GM23338 (cell line): ENCODE measurements around the gene ALDH7A1. TPM values are rescaled to one million over a fixed set of nuclear protein-coding genes. Genes with fewer than 3 reads are reported as not detected.

ENCODE experiments used
- ATAC-seq: fragments of 200-7000 bp; cut with Tn5 transposase; 3 replicates; pipeline ENCODE4 v1.9.1; 2020
- DNase-seq: peaks from one replicate; pipeline ENCODE4 v3.0.0-alpha.2; 2015; ENCODE audit warnings: low spot score
- H2AFZ ChIP-seq: fragments of 200-600 bp; sonication (generic); 2 replicates; pipeline ENCODE4 v1.8.0; 2016; ENCODE audit warnings: antibody characterized with exemption, mild to moderate bottlenecking, moderate library complexity
- H3F3A ChIP-seq: fragments of 200-600 bp; sonication (generic); replicated peaks from 2 replicates; pipeline ENCODE4 v1.8.0; 2017; ENCODE audit warnings: antibody characterized with exemption, mixed run types, low read depth
- H3K27ac ChIP-seq: fragments of 200-600 bp; sonication (generic); 2 replicates; pipeline ENCODE4 v1.6.1; 2016; ENCODE audit warnings: low read depth
- H3K27me3 ChIP-seq: fragments of 200-600 bp; sonication (generic); 2 replicates; pipeline ENCODE4 v1.8.0; 2016; ENCODE audit warnings: mild to moderate bottlenecking, mixed run types, moderate library complexity; ENCODE audit not compliant: insufficient read depth
- H3K36me3 ChIP-seq: fragments of 200-600 bp; sonication (generic); 2 replicates; pipeline ENCODE4 v1.8.0; 2016; ENCODE audit warnings: mild to moderate bottlenecking; ENCODE audit not compliant: insufficient read depth
- H3K4me1 ChIP-seq: fragments of 200-600 bp; sonication (generic); 2 replicates; pipeline ENCODE4 v1.8.0; 2016; ENCODE audit warnings: mild to moderate bottlenecking, moderate library complexity; ENCODE audit not compliant: insufficient read depth
- H3K4me2 ChIP-seq: fragments of 200-600 bp; sonication (generic); 2 replicates; pipeline ENCODE4 v1.7.1; 2017; ENCODE audit warnings: mixed run types
- H3K4me3 ChIP-seq: fragments of 200-600 bp; sonication (generic); 2 replicates; pipeline ENCODE4 v1.6.1; 2016; ENCODE audit warnings: mixed run types
- H3K79me2 ChIP-seq: fragments of 200-600 bp; sonication (generic); replicated peaks from 2 replicates; pipeline ENCODE4 v1.8.0; 2017; ENCODE audit warnings: mild to moderate bottlenecking; ENCODE audit not compliant: insufficient read depth
- H3K9me2 ChIP-seq: fragments of 200-600 bp; sonication (generic); 2 replicates; pipeline ENCODE4 v1.8.0; 2017; ENCODE audit not compliant: insufficient read depth
- H4K20me1 ChIP-seq: fragments of 200-600 bp; sonication (generic); replicated peaks from 2 replicates; pipeline ENCODE4 v1.8.0; 2017; ENCODE audit warnings: mild to moderate bottlenecking; ENCODE audit not compliant: insufficient read depth
- H3K27ac Mint-ChIP-seq: 2 replicates; pipeline ENCODE4 v1.8.0; 2020; ENCODE audit warnings: inconsistent platforms, mild to moderate bottlenecking, moderate library complexity, mixed read lengths
- H3K27me3 Mint-ChIP-seq: 3 replicates; pipeline ENCODE4 v1.8.0; 2022; ENCODE audit warnings: low read depth, mild to moderate bottlenecking, moderate library complexity, mixed read lengths, inconsistent platforms; ENCODE audit not compliant: insufficient read depth, poor library complexity
- H3K36me3 Mint-ChIP-seq: 3 replicates; pipeline ENCODE4 v1.8.0; 2021; ENCODE audit warnings: low read depth, mild to moderate bottlenecking, inconsistent platforms, moderate library complexity, mixed read lengths
- H3K4me1 Mint-ChIP-seq: 3 replicates; pipeline ENCODE4 v1.8.0; 2020; ENCODE audit warnings: mild to moderate bottlenecking, inconsistent platforms, mixed read lengths
- H3K4me3 Mint-ChIP-seq: 3 replicates; pipeline ENCODE4 v1.8.0; 2021; ENCODE audit warnings: moderate library complexity, mild to moderate bottlenecking, inconsistent platforms, mixed read lengths
- H3K9me3 Mint-ChIP-seq: 3 replicates; pipeline ENCODE4 v1.8.0; 2020; ENCODE audit warnings: moderate library complexity, mild to moderate bottlenecking, inconsistent platforms, mixed read lengths
- ETS1 ChIP-seq: IDR thresholded peaks from 2 replicates; pipeline ENCODE4 v1.6.1; 2016; ENCODE audit warnings: antibody characterized with exemption
- EZH2phosphoT487 ChIP-seq: fragments of 200-600 bp; sonication (generic); IDR thresholded peaks from one replicate; pipeline ENCODE4 v1.8.1; 2018; ENCODE audit warnings: antibody characterized with exemption; ENCODE audit not compliant: unreplicated experiment
- JUNB ChIP-seq: IDR thresholded peaks from one replicate; pipeline ENCODE4 v1.6.1; 2016; ENCODE audit warnings: antibody characterized with exemption; ENCODE audit not compliant: unreplicated experiment
- NANOG ChIP-seq: IDR thresholded peaks from 2 replicates; pipeline ENCODE4 v1.6.1; 2016; ENCODE audit warnings: antibody characterized with exemption, borderline replicate concordance
- POLR2AphosphoS5 ChIP-seq: IDR thresholded peaks from 2 replicates; pipeline ENCODE4 v1.6.1; 2016; ENCODE audit warnings: antibody characterized with exemption, low read depth
- STAT1 ChIP-seq: IDR thresholded peaks from one replicate; pipeline ENCODE4 v1.6.1; 2016; ENCODE audit warnings: antibody characterized with exemption; ENCODE audit not compliant: unreplicated experiment
- ZNF114 ChIP-seq: fragments of 250-450 bp; sonication (Bioruptor Pico); IDR thresholded peaks from 2 replicates; pipeline ENCODE4 v1.5.0; 2020; ENCODE audit warnings: mild to moderate bottlenecking, moderate library complexity
- polyA plus RNA-seq: library from polyadenylated mRNA; unstranded; fragments of >200 nt; fragmentation: Nextera tagmentation; extraction: Ambion mirVana; gene quantifications from 2 replicates; pipeline ENCODE4 v1.2.1, GENCODE V29; 2016
- small RNA-seq: library from RNA; depleted of rRNA; stranded (forward); fragments of <200 nt; gene quantifications from one replicate; pipeline ENCODE3, GENCODE V24; 2014; ENCODE audit warnings: low replicate concordance
- total RNA-seq: library from RNA; depleted of rRNA; stranded (reverse); fragments of >200 nt; shearing (Covaris generic); gene quantifications from 2 replicates; pipeline ENCODE4 v1.2.3, GENCODE V29; 2014; rRNA removed

The ALDH7A1 gene
- total and polyA plus RNA-seq, 2 experiments from 2014 or later, result 122 to 198 TPM

DNA sequence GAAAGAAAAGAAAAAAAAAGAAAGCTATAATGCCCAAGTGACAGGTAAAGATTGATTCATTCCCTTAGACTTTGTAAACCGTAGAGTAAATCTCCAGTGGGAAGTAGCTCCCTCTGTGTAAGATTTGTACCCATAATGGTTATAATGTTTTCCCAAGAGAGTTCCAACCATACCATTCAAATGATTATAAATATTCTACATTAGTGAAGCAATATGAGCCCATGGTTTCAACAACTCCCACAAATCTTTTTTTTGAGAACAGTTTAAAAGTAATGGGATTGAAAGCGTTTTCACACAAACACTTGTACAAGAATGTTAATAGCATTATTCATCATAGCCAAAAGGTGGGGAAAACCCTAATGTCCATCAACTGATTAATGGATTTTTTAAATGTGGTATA, 113.8 kb downstream of the ALDH7A1 start:
- Histone ChIP-seq H3K79me2 (no peaks in the 10 kb centered on the region), H3K9me2 (no peaks in the 10 kb centered on the region), H3K4me2 (no peak overlapping the region), H3F3A (no peaks in the 10 kb centered on the region), H3K36me3 (peaks cover 21% of the 10 kb centered on the region; the same call in 1 of the 2 replicates), H3K4me3 (no peak overlapping the region), H4K20me1 (no peaks in the 10 kb centered on the region), H3K27me3 (no peaks in the 10 kb centered on the region), H2AFZ (no peak overlapping the region), H3K4me1 (no peaks in the 10 kb centered on the region), H3K27ac (no peak overlapping the region)
- peaks cover 21% of the 10 kb centered on the region for H3K36me3 Mint-ChIP-seq
- H3K4me3 Mint-ChIP-seq, result no peak overlapping the region
- H3K9me3 Mint-ChIP-seq, result no peaks in the 10 kb centered on the region
- DNase-seq (no peak), ATAC-seq (no peak)
- no peaks in the 10 kb centered on the region for H3K4me1 Mint-ChIP-seq
- H3K27me3 Mint-ChIP-seq, result no peaks in the 10 kb centered on the region
- H3K27ac Mint-ChIP-seq, result no peak overlapping the region
- TF ChIP-seq EZH2phosphoT487 (no peak), JUNB (no peak), ZNF114 (no peak), POLR2AphosphoS5 (no peak), STAT1 (no peak), ETS1 (no peak), NANOG (no peak)

Small RNAs within 50 kb of the gene (small RNA-seq; reads per million reads assigned to genes)
- gene RNU6-290P, result not detected

Other genes starting within 250 kb of the ALDH7A1 start
- gene GRAMD2B, start 171.8 kb downstream of the ALDH7A1 start, total RNA-seq, result 14.9 and 16.9 TPM in 2 replicates
- 9.7 and 10.7 TPM in 2 replicates for gene GRAMD2B, start 171.8 kb downstream of the ALDH7A1 start, polyA plus RNA-seq
- gene PHAX, start 5.7 kb upstream of the ALDH7A1 start, total RNA-seq, result 75.9 and 81.4 TPM in 2 replicates
- gene PHAX, start 5.7 kb upstream of the ALDH7A1 start, polyA plus RNA-seq, result 104 and 140 TPM in 2 replicates
- 269 and 299 TPM in 2 replicates for gene LMNB1, start 181.9 kb upstream of the ALDH7A1 start, total RNA-seq
- 20.1 and 21.5 TPM in 2 replicates for gene LMNB1, start 181.9 kb upstream of the ALDH7A1 start, polyA plus RNA-seq